SK-N-SH treated with all-trans-retinoic acid at 6 μM for 48 hours (cell line): ENCODE measurements around the gene ALAS1.

Experiments
- ATAC-seq: fragments of 200-7000 bp; cut with Tn5 transposase; 3 replicates; pipeline ENCODE4 v1.9.1; 2020; ENCODE audit warnings: mild to moderate bottlenecking, moderate library complexity
- BACH2 ChIP-seq: fragments of 250-450 bp; sonication (Bioruptor Pico); IDR thresholded peaks from 2 replicates; pipeline ENCODE4 v1.9.0; 2021; ENCODE audit warnings: mild to moderate bottlenecking, borderline replicate concordance
- CSDC2 ChIP-seq: fragments of 250-450 bp; sonication (Bioruptor Pico); IDR thresholded peaks from 2 replicates; pipeline ENCODE4 v1.5.0; 2020; ENCODE audit warnings: mild to moderate bottlenecking, moderate library complexity
- ESRRG ChIP-seq: fragments of 250-450 bp; sonication (Bioruptor Pico); IDR thresholded peaks from 2 replicates; pipeline ENCODE4 v1.6.1; 2021; ENCODE audit warnings: mild to moderate bottlenecking
- ISL1 ChIP-seq: fragments of 250-450 bp; sonication (Bioruptor Pico); IDR thresholded peaks from 2 replicates; pipeline ENCODE4 v2.1.2; 2022; ENCODE audit warnings: mild to moderate bottlenecking, moderate library complexity
- PPARA ChIP-seq: fragments of 250-450 bp; sonication (Bioruptor Pico); IDR thresholded peaks from 2 replicates; pipeline ENCODE4 v1.5.0; 2020; ENCODE audit warnings: mild to moderate bottlenecking, borderline replicate concordance
- RARB ChIP-seq: fragments of 250-450 bp; sonication (Bioruptor Pico); IDR thresholded peaks from 2 replicates; pipeline ENCODE4 v1.8.0; 2021; ENCODE audit warnings: mild to moderate bottlenecking, moderate library complexity
- SNAI2 ChIP-seq: fragments of 250-450 bp; sonication (Bioruptor Pico); IDR thresholded peaks from 2 replicates; pipeline ENCODE4 v1.5.0; 2020; ENCODE audit warnings: mild to moderate bottlenecking, moderate library complexity
- TCF4 ChIP-seq: fragments of 250-450 bp; sonication (Bioruptor Pico); IDR thresholded peaks from 2 replicates; pipeline ENCODE4 v1.8.0; 2021; ENCODE audit warnings: mild to moderate bottlenecking, moderate library complexity, borderline replicate concordance
- TOX ChIP-seq: fragments of 250-450 bp; sonication (Bioruptor Pico); IDR thresholded peaks from 2 replicates; pipeline ENCODE4 v1.8.0; 2021; ENCODE audit warnings: mild to moderate bottlenecking, moderate library complexity, borderline replicate concordance
- TSHZ2 ChIP-seq: fragments of 250-450 bp; sonication (Bioruptor Pico); IDR thresholded peaks from 2 replicates; pipeline ENCODE4 v1.5.0; 2020; ENCODE audit warnings: mild to moderate bottlenecking, moderate library complexity
- ZC3H10 ChIP-seq: fragments of 250-450 bp; sonication (Bioruptor Pico); IDR thresholded peaks from 2 replicates; pipeline ENCODE4 v1.5.1; 2021; ENCODE audit warnings: mild to moderate bottlenecking, moderate library complexity
- ZFP3 ChIP-seq: fragments of 250-450 bp; sonication (Bioruptor Pico); IDR thresholded peaks from 2 replicates; pipeline ENCODE4 v1.5.0; 2020; ENCODE audit warnings: mild to moderate bottlenecking, moderate library complexity
- ZNF565 ChIP-seq: fragments of 450-650 bp; formaldehyde crosslinking; conservative IDR thresholded peaks from 2 replicates; pipeline ENCODE4 v1.5.0; 2020; ENCODE audit warnings: low read depth, mild to moderate bottlenecking, moderate library complexity
- ZNF70 ChIP-seq: fragments of 450-650 bp; formaldehyde crosslinking; IDR thresholded peaks from 2 replicates; pipeline ENCODE4 v1.5.0; 2020; ENCODE audit warnings: mild to moderate bottlenecking, moderate library complexity
- ZNF8 ChIP-seq: fragments of 450-650 bp; formaldehyde crosslinking; IDR thresholded peaks from 2 replicates; pipeline ENCODE4 v1.5.0; 2020; ENCODE audit warnings: mild to moderate bottlenecking, moderate library complexity
- TF ChIP-seq, protein P1 (sequence below): fragments of 250-450 bp; sonication (Bioruptor Pico); IDR thresholded peaks from 2 replicates; pipeline ENCODE4 v1.5.1; 2020; ENCODE audit warnings: low read depth, mild to moderate bottlenecking, moderate library complexity
- TF ChIP-seq, protein P2 (sequence below): fragments of 250-450 bp; sonication (Bioruptor Pico); IDR thresholded peaks from 2 replicates; pipeline ENCODE4 v1.8.0; 2021; ENCODE audit warnings: low read depth, mild to moderate bottlenecking, moderate library complexity, borderline replicate concordance
- TF ChIP-seq, protein P3 (sequence below): fragments of 250-450 bp; sonication (Bioruptor Pico); IDR thresholded peaks from 2 replicates; pipeline ENCODE4 v1.8.0; 2020; ENCODE audit warnings: mild to moderate bottlenecking, moderate library complexity, borderline replicate concordance
- TF ChIP-seq, protein P4 (sequence below): fragments of 250-450 bp; sonication (Bioruptor Pico); IDR thresholded peaks from 2 replicates; pipeline ENCODE4 v1.5.1; 2021; ENCODE audit warnings: mild to moderate bottlenecking, moderate library complexity

The ALAS1 gene

GRCh38 chr3:52197842-52198625 lies at the start of gene ALAS1:
Gene ALAS1 (plus strand): TSS chr3:52198160. CDS start chr3:52199242, 1,082 bp downstream.
- TF ChIP-seq, protein P1, sequence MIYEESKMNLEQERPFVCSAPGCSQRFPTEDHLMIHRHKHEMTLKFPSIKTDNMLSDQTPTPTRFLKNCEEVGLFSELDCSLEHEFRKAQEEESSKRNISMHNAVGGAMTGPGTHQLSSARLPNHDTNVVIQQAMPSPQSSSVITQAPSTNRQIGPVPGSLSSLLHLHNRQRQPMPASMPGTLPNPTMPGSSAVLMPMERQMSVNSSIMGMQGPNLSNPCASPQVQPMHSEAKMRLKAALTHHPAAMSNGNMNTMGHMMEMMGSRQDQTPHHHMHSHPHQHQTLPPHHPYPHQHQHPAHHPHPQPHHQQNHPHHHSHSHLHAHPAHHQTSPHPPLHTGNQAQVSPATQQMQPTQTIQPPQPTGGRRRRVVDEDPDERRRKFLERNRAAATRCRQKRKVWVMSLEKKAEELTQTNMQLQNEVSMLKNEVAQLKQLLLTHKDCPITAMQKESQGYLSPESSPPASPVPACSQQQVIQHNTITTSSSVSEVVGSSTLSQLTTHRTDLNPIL = no peak
- TF ChIP-seq ZFP3 (CRISPR knock-in tag) = peak; percentile 92
- ATAC-seq = peak; percentile 84

- ATAC-seq = no peak
- TF ChIP-seq RARB (CRISPR knock-in tag) = no peak
- TF ChIP-seq PPARA (CRISPR knock-in tag) = no peak
- TF ChIP-seq, protein P2, sequence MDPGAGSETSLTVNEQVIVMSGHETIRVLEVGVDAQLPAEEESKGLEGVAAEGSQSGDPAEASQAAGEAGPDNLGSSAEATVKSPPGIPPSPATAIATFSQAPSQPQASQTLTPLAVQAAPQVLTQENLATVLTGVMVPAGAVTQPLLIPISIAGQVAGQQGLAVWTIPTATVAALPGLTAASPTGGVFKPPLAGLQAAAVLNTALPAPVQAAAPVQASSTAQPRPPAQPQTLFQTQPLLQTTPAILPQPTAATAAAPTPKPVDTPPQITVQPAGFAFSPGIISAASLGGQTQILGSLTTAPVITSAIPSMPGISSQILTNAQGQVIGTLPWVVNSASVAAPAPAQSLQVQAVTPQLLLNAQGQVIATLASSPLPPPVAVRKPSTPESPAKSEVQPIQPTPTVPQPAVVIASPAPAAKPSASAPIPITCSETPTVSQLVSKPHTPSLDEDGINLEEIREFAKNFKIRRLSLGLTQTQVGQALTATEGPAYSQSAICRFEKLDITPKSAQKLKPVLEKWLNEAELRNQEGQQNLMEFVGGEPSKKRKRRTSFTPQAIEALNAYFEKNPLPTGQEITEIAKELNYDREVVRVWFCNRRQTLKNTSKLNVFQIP (CRISPR knock-in tag) = no peak
- TF ChIP-seq, protein P3, sequence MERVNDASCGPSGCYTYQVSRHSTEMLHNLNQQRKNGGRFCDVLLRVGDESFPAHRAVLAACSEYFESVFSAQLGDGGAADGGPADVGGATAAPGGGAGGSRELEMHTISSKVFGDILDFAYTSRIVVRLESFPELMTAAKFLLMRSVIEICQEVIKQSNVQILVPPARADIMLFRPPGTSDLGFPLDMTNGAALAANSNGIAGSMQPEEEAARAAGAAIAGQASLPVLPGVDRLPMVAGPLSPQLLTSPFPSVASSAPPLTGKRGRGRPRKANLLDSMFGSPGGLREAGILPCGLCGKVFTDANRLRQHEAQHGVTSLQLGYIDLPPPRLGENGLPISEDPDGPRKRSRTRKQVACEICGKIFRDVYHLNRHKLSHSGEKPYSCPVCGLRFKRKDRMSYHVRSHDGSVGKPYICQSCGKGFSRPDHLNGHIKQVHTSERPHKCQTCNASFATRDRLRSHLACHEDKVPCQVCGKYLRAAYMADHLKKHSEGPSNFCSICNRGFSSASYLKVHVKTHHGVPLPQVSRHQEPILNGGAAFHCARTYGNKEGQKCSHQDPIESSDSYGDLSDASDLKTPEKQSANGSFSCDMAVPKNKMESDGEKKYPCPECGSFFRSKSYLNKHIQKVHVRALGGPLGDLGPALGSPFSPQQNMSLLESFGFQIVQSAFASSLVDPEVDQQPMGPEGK (CRISPR knock-in tag) = no peak
- TF ChIP-seq ZFP3 (CRISPR knock-in tag) = no peak
- no peak for TF ChIP-seq BACH2
- no peak for TF ChIP-seq SNAI2 (CRISPR knock-in tag)
- TF ChIP-seq ISL1 (CRISPR knock-in tag) = no peak
- TF ChIP-seq TCF4 (CRISPR knock-in tag) = no peak
- TF ChIP-seq ZNF70 (CRISPR knock-in tag) = no peak
- no peak for TF ChIP-seq TOX (CRISPR knock-in tag)
- no peak for TF ChIP-seq ZNF8 (CRISPR knock-in tag)
- TF ChIP-seq ZNF565 = no peak
- TF ChIP-seq ZC3H10 (CRISPR knock-in tag) = no peak
- TF ChIP-seq CSDC2 (CRISPR knock-in tag) = no peak
- no peak for TF ChIP-seq TSHZ2 (CRISPR knock-in tag)
- TF ChIP-seq, protein P4, sequence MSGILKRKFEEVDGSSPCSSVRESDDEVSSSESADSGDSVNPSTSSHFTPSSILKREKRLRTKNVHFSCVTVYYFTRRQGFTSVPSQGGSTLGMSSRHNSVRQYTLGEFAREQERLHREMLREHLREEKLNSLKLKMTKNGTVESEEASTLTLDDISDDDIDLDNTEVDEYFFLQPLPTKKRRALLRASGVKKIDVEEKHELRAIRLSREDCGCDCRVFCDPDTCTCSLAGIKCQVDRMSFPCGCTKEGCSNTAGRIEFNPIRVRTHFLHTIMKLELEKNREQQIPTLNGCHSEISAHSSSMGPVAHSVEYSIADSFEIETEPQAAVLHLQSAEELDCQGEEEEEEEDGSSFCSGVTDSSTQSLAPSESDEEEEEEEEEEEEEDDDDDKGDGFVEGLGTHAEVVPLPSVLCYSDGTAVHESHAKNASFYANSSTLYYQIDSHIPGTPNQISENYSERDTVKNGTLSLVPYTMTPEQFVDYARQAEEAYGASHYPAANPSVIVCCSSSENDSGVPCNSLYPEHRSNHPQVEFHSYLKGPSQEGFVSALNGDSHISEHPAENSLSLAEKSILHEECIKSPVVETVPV (CRISPR knock-in tag) = no peak
- TF ChIP-seq, protein P1 = no peak
Observed at GRCh38 chr3:52149021-52149420, 48.9 kb upstream of the ALAS1 start.

DNA sequence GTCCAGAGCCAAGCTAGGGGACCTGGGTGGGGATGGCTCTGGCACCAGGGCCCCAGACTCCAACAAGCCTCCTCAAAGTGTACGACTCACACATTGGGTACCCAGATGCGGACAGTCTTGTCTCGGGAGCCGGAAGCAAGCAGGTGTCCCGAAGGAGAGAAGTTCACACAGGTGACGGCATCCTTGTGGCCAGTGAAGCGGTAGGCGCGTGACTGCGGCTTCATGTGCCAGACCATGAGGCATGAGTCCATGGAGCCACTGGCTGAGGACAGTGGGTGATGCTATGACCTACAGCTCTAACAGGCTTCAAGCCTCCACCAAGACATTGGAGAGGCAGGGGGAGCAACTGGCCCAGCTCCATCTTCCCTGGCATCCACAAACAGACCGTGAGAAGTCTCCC lies 48.2 kb upstream of the ALAS1 start:
- TF ChIP-seq TSHZ2 (CRISPR knock-in tag) = no peak
- TF ChIP-seq RARB (CRISPR knock-in tag) = no peak
- no peak for TF ChIP-seq ESRRG (CRISPR knock-in tag)
- TF ChIP-seq TOX (CRISPR knock-in tag) = no peak
- TF ChIP-seq CSDC2 (CRISPR knock-in tag) = no peak
- TF ChIP-seq ZNF8 (CRISPR knock-in tag) = no peak
- no peak for TF ChIP-seq ISL1 (CRISPR knock-in tag)
- TF ChIP-seq TCF4 (CRISPR knock-in tag) = no peak
- TF ChIP-seq ZNF70 (CRISPR knock-in tag) = no peak
- TF ChIP-seq, all 23 proteins: peak for 0
- no peak for ATAC-seq
